ENCODE results near the gene LPGAT1.
"Not testable (repeated sequence)": the region's sequence is repeated elsewhere in the genome, so short reads cannot be mapped to it uniquely, and the experiment has no call there.

LPGAT1 gene

GRCh38 chr1:211704543-211704942 lies 126.0 kb downstream of the LPGAT1 start:
- no peak for DNase-seq (ENCODE audit: low read depth)

GRCh38 chr1:211703812-211704537 lies 126.6 kb downstream of the LPGAT1 start:
- DNase-seq (ENCODE audit: low read depth), result no peak

DNA sequence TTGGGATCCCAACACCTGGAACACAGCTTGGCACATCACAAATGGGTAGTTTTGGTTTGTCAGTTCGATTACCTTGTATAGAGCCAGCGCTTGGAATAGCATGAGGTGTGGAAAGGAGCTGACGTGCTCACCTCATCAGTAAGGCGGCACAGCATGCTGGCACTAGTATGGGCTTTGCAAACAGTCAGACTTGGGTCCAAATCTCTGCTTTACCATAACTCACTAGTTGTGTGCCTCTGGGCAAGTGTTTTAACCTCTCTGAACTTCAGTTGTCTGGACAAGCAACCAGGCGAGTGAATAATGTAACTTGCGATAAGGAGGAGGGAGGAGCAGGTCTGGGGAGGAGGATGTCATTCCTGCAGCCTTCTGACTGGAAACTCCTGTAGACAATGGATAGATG lies 128.8 kb downstream of the LPGAT1 start:
- no peak for DNase-seq (ENCODE audit: low read depth)

DNA sequence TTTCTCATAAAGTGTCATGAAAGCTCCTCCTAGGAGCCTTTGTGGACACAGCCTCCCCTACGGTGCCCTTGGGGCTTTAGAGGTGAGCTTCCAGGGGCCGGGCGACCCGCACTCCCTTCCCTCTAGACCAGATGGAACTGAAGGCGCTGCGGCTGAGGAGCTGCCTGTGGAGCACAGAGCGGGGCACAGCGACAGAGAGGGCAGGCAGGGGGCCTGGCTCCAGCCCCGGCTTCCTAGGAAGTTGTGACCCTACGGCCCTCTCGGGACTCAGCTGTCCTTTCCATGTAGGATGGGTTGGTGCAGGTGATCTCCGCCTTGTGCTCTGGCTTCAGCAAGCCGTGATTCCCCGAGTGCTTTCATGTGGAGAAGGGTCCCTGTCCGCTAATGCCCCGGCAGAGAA lies 131.5 kb downstream of the LPGAT1 start:
- DNase-seq (ENCODE audit: low read depth), result no peak

GRCh38 chr1:211698161-211699026 lies 132.2 kb downstream of the LPGAT1 start:
- DNase-seq (ENCODE audit: low read depth), result peak; percentile 76

DNA sequence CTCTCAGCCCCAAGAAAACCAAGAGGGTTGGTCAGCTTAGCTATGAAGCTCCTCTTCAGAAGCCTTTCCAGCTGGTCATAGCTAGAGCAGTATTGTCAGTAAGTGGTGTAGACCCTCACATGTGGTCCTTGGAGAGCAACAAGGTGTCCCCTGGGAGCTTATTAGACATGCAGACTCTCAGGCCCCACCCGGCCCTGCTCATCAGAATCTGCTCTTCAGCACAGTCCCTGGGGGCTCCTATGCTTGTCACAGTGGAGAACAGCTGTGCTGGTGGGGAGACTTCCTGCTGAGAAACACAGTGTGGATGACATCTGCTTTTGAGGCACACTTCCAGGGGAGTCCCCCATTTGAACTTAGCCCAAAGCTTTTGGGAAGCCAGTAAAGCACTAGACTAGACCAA lies 133.2 kb downstream of the LPGAT1 start:
- DNase-seq (ENCODE audit: low read depth), result no peak

DNA sequence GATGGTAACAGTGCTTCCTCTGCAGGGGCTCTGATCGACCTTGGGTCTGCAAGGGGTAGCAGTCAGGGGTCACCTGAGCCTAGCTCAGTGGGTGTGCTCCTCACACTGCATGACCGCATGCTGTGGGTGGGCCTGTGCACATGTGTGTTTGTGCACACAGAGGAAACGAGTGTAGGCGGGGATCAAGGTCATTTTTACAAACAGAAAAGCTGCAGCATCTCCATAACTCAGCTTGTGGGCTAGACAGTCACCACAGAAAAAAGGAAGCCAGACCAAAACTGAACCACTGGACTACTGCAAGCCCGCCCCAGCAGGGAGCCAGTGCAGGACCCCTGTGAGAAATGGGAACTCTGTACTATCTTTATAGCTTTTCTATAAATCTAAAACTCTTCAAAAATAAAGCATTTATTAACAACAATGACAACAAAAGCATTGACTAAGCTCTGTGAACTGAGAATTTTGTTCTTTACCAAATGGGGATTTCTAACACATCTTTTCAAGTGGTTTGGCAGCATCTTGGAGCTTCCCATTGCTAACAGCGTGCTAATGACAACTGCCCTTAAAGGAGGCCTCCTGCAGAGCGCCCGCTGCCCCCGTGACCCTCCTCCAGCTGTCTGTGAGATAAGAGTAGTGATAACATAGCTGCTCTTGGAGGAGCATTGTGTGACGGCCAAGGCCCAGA lies 135.3 kb downstream of the LPGAT1 start:
- DNase-seq (ENCODE audit: low read depth), result no peak

DNA sequence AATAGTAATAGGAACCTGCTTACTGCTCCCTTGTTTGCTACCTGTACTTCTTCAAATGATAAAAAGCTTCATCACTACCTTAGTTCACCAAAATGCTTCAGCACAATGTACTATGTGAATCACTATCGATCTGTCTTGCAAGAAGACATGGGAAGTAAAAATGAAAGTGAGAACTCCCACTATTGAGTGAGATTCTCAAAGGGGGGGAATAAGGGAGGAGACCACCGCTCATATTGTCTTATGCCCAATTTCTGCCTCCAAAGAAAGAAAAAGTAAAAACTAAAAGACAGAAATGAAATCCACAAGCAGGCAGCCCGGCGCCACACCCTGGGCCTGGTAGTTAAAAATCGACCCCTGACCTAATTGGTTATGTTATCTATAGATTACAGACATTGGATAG lies 136.7 kb downstream of the LPGAT1 start:
- DNase-seq (ENCODE audit: low read depth), result not testable (repeated sequence)
